ENCODE results near the gene GNG11.

DNA sequence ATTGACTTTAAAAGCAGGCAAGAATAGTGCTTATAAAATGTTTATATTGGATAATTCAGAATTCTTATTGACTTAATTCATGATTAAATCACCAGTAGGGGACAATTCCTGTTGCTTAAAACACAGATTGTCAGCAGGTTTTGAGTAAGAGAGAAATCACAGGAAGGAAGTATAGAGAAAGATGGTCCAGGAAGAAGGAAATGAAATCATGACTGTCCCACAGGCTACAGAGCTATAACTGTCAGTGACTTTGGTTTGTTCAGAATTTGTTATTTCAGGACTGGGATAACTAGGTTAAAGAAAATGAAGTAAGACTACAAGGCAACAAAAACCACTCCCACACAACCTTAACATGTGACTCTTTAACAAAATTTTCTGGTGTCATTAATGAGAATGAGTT, 8.3 kb upstream of the GNG11 start:
- no peak for TF ChIP-seq ZNF274 (IDR thresholded peaks at IDR 0.05; ENCODE audit: low read depth, low read length)
- TF ChIP-seq SUZ12 (IDR thresholded peaks at IDR 0.05; ENCODE audit: extremely low read depth, insufficient read depth, insufficient read length) = no peak
